HepG2 (cell line): Measurements from ENCODE around the gene ABHD10. TPM values are rescaled to one million over a fixed set of nuclear protein-coding genes. Genes with fewer than 3 reads are reported as not detected.

Experiments
- ATAC-seq: fragments of 200-7000 bp; cut with Tn5 transposase; 3 replicates; pipeline ENCODE4 v1.9.1; 2020; ENCODE audit warnings: mild to moderate bottlenecking, moderate library complexity
- BruUV-seq: library from RNA; stranded (reverse); fragments of 400-500 nt; replicated peaks from 2 replicates; lab custom pipeline; 2021; lab: Mats Ljungman, UMichigan
- CTCF ChIA-PET: fragments of 300-600 bp; formaldehyde crosslinking; extraction: SDS; loops from one replicate; lab custom pipeline; 2021; ENCODE audit warnings: low total read pairs, inconsistent platforms, low intra/inter-chr PET ratio; lab: Yijun Ruan, JAX
- POLR2A ChIA-PET: fragments of 350-600 bp; sonication (Branson Sonifier 250); formaldehyde crosslinking; loops from one replicate; lab custom pipeline; 2020; ENCODE audit warnings: antibody characterized with exemption, inconsistent platforms; lab: Yijun Ruan, JAX
- DNase-seq: peaks from one replicate; pipeline ENCODE4 v3.0.0-alpha.2; 2015; ENCODE audit warnings: low spot score
- FAIRE-seq: peaks from 3 replicates; lab custom pipeline; 2011; peaks lifted over from hg19 to GRCh38; lab: Jason Lieb, UNC
- H2AFZ ChIP-seq: one replicate; pipeline ENCODE4 v1.6.1; 2011; ENCODE audit warnings: low read length, inconsistent platforms
- H3K27ac ChIP-seq: fragments of 300-600 bp; 3 replicates; pipeline ENCODE4 v1.8.0; 2011; ENCODE audit warnings: mixed run types, mild to moderate bottlenecking, mixed read lengths, low read length, inconsistent platforms; ENCODE audit not compliant: insufficient read depth; ENCODE audit errors: extremely low read length
- H3K27me3 ChIP-seq, 2 experiments: fragments of 200-600 bp in 1 of 2; 2 replicates in 1 of 2; 3 replicates in 1 of 2; pipeline versions ENCODE4 v1.6.0 to v1.8.0; 2011; ENCODE audit warnings: low read length in 2 of 2, mild to moderate bottlenecking in 2 of 2, moderate library complexity in 2 of 2, inconsistent platforms in 1 of 2; ENCODE audit not compliant: insufficient read depth in 2 of 2, control insufficient read depth in 1 of 2
- H3K36me3 ChIP-seq, 2 experiments: fragments of 200-600 bp in 1 of 2; replicated peaks in 1 of 2; 2 replicates in 1 of 2; 3 replicates in 1 of 2; pipeline versions ENCODE4 v1.5.1 to v1.8.0; 2011; ENCODE audit warnings: low read length in 2 of 2, inconsistent platforms in 1 of 2; ENCODE audit not compliant: insufficient read depth in 2 of 2, control insufficient read depth in 1 of 2
- H3K4me1 ChIP-seq: 2 replicates; pipeline ENCODE4 v1.5.1; 2012; ENCODE audit warnings: low read length, inconsistent platforms; ENCODE audit not compliant: insufficient read depth
- H3K4me2 ChIP-seq: 2 replicates; pipeline ENCODE4 v1.6.0; 2011; ENCODE audit warnings: low read depth, low read length, inconsistent platforms
- H3K4me3 ChIP-seq, 3 experiments: fragments of 200-600 bp in 1 of 3; sonication (generic), shearing (Covaris generic) in 1 of 3; replicated peaks in 1 of 3; 2 replicates each; pipeline ENCODE4 v1.5.1; 2011 to 2016; ENCODE audit warnings: low read length in 3 of 3, inconsistent platforms in 2 of 3, low read depth in 2 of 3, mild to moderate bottlenecking in 2 of 3, control low read depth in 1 of 3, mixed read lengths in 1 of 3; ENCODE audit not compliant: insufficient read depth in 1 of 3
- H3K79me2 ChIP-seq: one replicate; pipeline ENCODE4 v1.6.1; 2011; ENCODE audit warnings: low read length, inconsistent platforms; ENCODE audit not compliant: insufficient read depth
- H3K9ac ChIP-seq: 2 replicates; pipeline ENCODE4 v1.6.0; 2011; ENCODE audit warnings: mild to moderate bottlenecking, low read depth, low read length, inconsistent platforms; ENCODE audit not compliant: insufficient read depth
- H3K9me3 ChIP-seq: 2 replicates; pipeline ENCODE4 v1.5.1; 2012; ENCODE audit warnings: mild to moderate bottlenecking, low read length
- H4K20me1 ChIP-seq: 2 replicates; pipeline ENCODE4 v1.6.0; 2011; ENCODE audit warnings: inconsistent platforms, mild to moderate bottlenecking, low read length, moderate library complexity; ENCODE audit not compliant: insufficient read depth
- AHR ChIP-seq: IDR thresholded peaks from 2 replicates; pipeline ENCODE4 v1.6.1; 2018; ENCODE audit warnings: missing genetic modification reagents, missing compliant biosample characterization
- GMEB2 ChIP-seq: IDR thresholded peaks from 2 replicates; pipeline ENCODE4 v1.6.1; 2016; ENCODE audit warnings: missing biosample characterization, missing genetic modification reagents, low read depth
- MIER2 ChIP-seq: IDR thresholded peaks from 2 replicates; pipeline ENCODE4 v1.6.1; 2016; ENCODE audit warnings: missing biosample characterization, missing genetic modification reagents
- MTA1 ChIP-seq: sonication (generic); formaldehyde crosslinking; IDR thresholded peaks from 2 replicates; pipeline ENCODE4 v1.4.0; 2020; ENCODE audit warnings: missing genetic modification reagents, mild to moderate bottlenecking, borderline replicate concordance
- MXD4 ChIP-seq: IDR thresholded peaks from 2 replicates; pipeline ENCODE4 v1.6.1; 2016; ENCODE audit warnings: mild to moderate bottlenecking, missing biosample characterization, missing genetic modification reagents
- PHF21A ChIP-seq: sonication (generic); formaldehyde crosslinking; IDR thresholded peaks from 2 replicates; pipeline ENCODE4 v1.5.0; 2020; ENCODE audit warnings: mild to moderate bottlenecking, missing genetic modification reagents
- POLR2AphosphoS2 ChIP-seq: IDR thresholded peaks from 2 replicates; pipeline ENCODE4 v1.6.1; 2011; ENCODE audit warnings: low read depth, low read length, improper control_type of control experiment
- RAD51 ChIP-seq: fragments of 450-650 bp; IDR thresholded peaks from 2 replicates; pipeline ENCODE4 v1.6.1; 2016; ENCODE audit warnings: borderline replicate concordance
- RNF219 ChIP-seq: sonication (generic); formaldehyde crosslinking; IDR thresholded peaks from 2 replicates; pipeline ENCODE4 v1.5.0; 2020; ENCODE audit warnings: mild to moderate bottlenecking, missing genetic modification reagents
- SNAPC5 ChIP-seq: sonication (generic); formaldehyde crosslinking; IDR thresholded peaks from 2 replicates; pipeline ENCODE4 v1.8.1; 2023; ENCODE audit warnings: mild to moderate bottlenecking, missing genetic modification reagents, borderline replicate concordance
- SYNCRIP ChIP-seq: fragments of 200-400 bp; formaldehyde crosslinking; IDR thresholded peaks from 2 replicates; pipeline ENCODE4 v1.6.1; 2018; ENCODE audit warnings: mild to moderate bottlenecking, low read depth, low read length; ENCODE audit not compliant: insufficient read depth
- TEAD2 ChIP-seq: sonication (generic); formaldehyde crosslinking; IDR thresholded peaks from 2 replicates; pipeline ENCODE4 v1.9.0; 2021; ENCODE audit warnings: missing genetic modification reagents
- TFAP4 ChIP-seq: sonication (generic); IDR thresholded peaks from 2 replicates; pipeline ENCODE4 v1.6.1; 2016; ENCODE audit warnings: low read depth, borderline replicate concordance
- XRCC5 ChIP-seq: fragments of 200-400 bp; formaldehyde crosslinking; optimal IDR thresholded peaks from 2 replicates; pipeline ENCODE3; 2017; ENCODE audit warnings: mild to moderate bottlenecking, low read length
- ZBTB7A ChIP-seq: sonication (generic); formaldehyde crosslinking; IDR thresholded peaks from 2 replicates; pipeline ENCODE4 v1.8.0; 2022; ENCODE audit warnings: mild to moderate bottlenecking, missing genetic modification reagents
- WGBS: methylation state at CpG from one replicate; pipeline ENCODE4 v1.1.6; 2017; ENCODE audit warnings: low lambda C conversion rate; 5-methylcytosine and 5-hydroxymethylcytosine counted together
- in situ Hi-C: cut with HindIII; loops from 2 replicates; pipeline ENCODE4 v1.10.0; 2017; ENCODE audit warnings: low pct_unique_long_range_greater_than_20kb; ENCODE audit not compliant: extremely low pct_ligation_motif_present
- intact Hi-C: fragments of 100-400 bp; cut with micrococcal nuclease; formaldehyde crosslinking; loops from one replicate; pipeline ENCODE4 v1.10.0; 2022; ENCODE audit not compliant: unreplicated experiment
- polyA plus RNA-seq, 8 experiments: library from polyadenylated mRNA; depleted of rRNA in 3 of 8; stranded (reverse) in 7 of 8; unstranded in 1 of 8; fragments of >200 nt; fragmentation: Illumina TruSeq in 4 of 8; extraction: Trizol in 4 of 8; gene quantifications; 2 replicates each; pipeline versions ENCODE4 v1.2.1 to v1.2.3, GENCODE V29; 2011 to 2016; ENCODE audit warnings: low read depth in 4 of 8, missing spikeins in 1 of 8, mixed read lengths in 1 of 8; ENCODE audit not compliant: insufficient read depth in 1 of 8
- total RNA-seq, 5 experiments: library from RNA; depleted of rRNA; stranded (reverse); fragments of >200 nt; fragmentation: Illumina TruSeq; extraction: Trizol; gene quantifications; 2 replicates each; pipeline ENCODE4 v1.2.3, GENCODE V29; 2016; ENCODE audit warnings: low read depth in 1 of 5

ABHD10 gene
- total and polyA plus RNA-seq, 2 of the 13 experiments (the other 11 are each of a cell fraction or from before 2014, with no cell fraction given), result 22.8 to 50.2 TPM

- BruUV-seq, result no TSS peak
- Histone ChIP-seq H3K36me3 (peaks cover 0 to 17% of the 10 kb centered on the region in 2 experiments; a peak in 2 of 5 replicates), H3K27me3 (no peaks in the 10 kb centered on the region), H2AFZ (no peak overlapping the region), H3K9me3 (no peaks in the 10 kb centered on the region), H3K9ac (no peak overlapping the region), H3K4me3 (no peak overlapping the region), H3K4me2 (no peak overlapping the region), H3K4me1 (no peaks in the 10 kb centered on the region), H3K79me2 (no peaks in the 10 kb centered on the region), H4K20me1 (no peaks in the 10 kb centered on the region), H3K27ac (no peak overlapping the region)
- TF ChIP-seq TEAD2 (CRISPR knock-in tag) (no peak), POLR2AphosphoS2 (no peak), RAD51 (no peak), ZBTB7A (CRISPR knock-in tag) (no peak), GMEB2 (no peak), AHR (no peak)
- DNase-seq (no peak), FAIRE-seq (no peak), ATAC-seq (no peak)
- in situ Hi-C loops (no loop called here), intact Hi-C loops (no loop called here)
- WGBS, result 91% methylated on average over 2 of the region's 2 CpGs
- POLR2A ChIA-PET, result no interaction called here
- CTCF ChIA-PET, result no interaction called here
Measured at GRCh38 chr3:111951032-111951431, 27.8 kb upstream of the ABHD10 start.

- POLR2A ChIA-PET, result no interaction called here
- Histone ChIP-seq H2AFZ (no peak overlapping the region), H3K4me3 (no peak overlapping the region), H3K36me3 (peaks cover 0 to 17% of the 10 kb centered on the region in 2 experiments; a peak in 2 of 5 replicates), H3K4me1 (no peaks in the 10 kb centered on the region), H3K27ac (no peak overlapping the region), H3K4me2 (no peak overlapping the region), H3K9me3 (no peaks in the 10 kb centered on the region), H3K79me2 (no peaks in the 10 kb centered on the region), H3K27me3 (no peaks in the 10 kb centered on the region), H3K9ac (no peak overlapping the region), H4K20me1 (no peaks in the 10 kb centered on the region)
- no peak for ATAC-seq
- 96% methylated on average over 5 of the region's 5 CpGs for WGBS
- BruUV-seq, result no TSS peak
- DNase-seq, result no peak
- FAIRE-seq, result no peak
- intact Hi-C loops, result no loop called here
- CTCF ChIA-PET, result no interaction called here
- in situ Hi-C loops, result no loop called here
- TF ChIP-seq RNF219 (CRISPR knock-in tag) (no peak), PHF21A (CRISPR knock-in tag) (no peak), MTA1 (CRISPR knock-in tag) (no peak), SYNCRIP (no peak), SNAPC5 (no peak), TFAP4 (no peak), MXD4 (CRISPR knock-in tag) (no peak), XRCC5 (no peak), MIER2 (CRISPR knock-in tag) (no peak)
Measured at GRCh38 chr3:111952086-111952485, 26.7 kb upstream of the ABHD10 start.
